Measurements from ENCODE around the gene RYR1.

- TF ChIP-seq POLR2A (IDR thresholded peaks at IDR 0.05) (no peak), CTCF (IDR thresholded peaks at IDR 0.05) (no peak), POLR2AphosphoS5 (IDR thresholded peaks at IDR 0.05) (no peak), EP300 (IDR thresholded peaks at IDR 0.05) (no peak)
Measured at GRCh38 chr19:38488096-38488495, 54.6 kb downstream of the RYR1 start.

Measured in gastroesophageal sphincter (tissue), 3 donors.